HG03378 (cell line): ENCODE measurements around the gene ZNF652.
"Not testable (repeated sequence)": the region's sequence is repeated elsewhere in the genome, so short reads cannot be mapped to it uniquely, and the experiment has no call there.

Source experiments
- ATAC-seq: cut with Tn5 transposase; IDR thresholded peaks from one replicate; pipeline ENCODE4 v1.9.1; 2021; ENCODE audit warnings: mild to moderate bottlenecking, moderate library complexity; ENCODE audit not compliant: unreplicated experiment

The ZNF652 gene

GRCh38 chr17:49316889-49317675, 45.0 kb downstream of the ZNF652 start:
- no peak for ATAC-seq

- ATAC-seq, result no peak
These were observed 45.8 kb downstream of the ZNF652 start for GRCh38 chr17:49316258-49316570.

GRCh38 chr17:49315551-49316257, 46.3 kb downstream of the ZNF652 start:
- peak; percentile 61 for ATAC-seq

GRCh38 chr17:49312722-49313121, 49.3 kb downstream of the ZNF652 start:
- ATAC-seq, result no peak

- ATAC-seq, result no peak
These were observed 62.1 kb downstream of the ZNF652 start for GRCh38 chr17:49299996-49300395.

GRCh38 chr17:49298371-49298976, 63.6 kb downstream of the ZNF652 start:
- no peak for ATAC-seq

- ATAC-seq, result no peak
These were observed 64.9 kb downstream of the ZNF652 start for GRCh38 chr17:49297141-49297540.

- no peak for ATAC-seq
These were observed 67.9 kb downstream of the ZNF652 start for GRCh38 chr17:49294122-49294521.

GRCh38 chr17:49292901-49293300, 69.1 kb downstream of the ZNF652 start:
- ATAC-seq, result no peak

GRCh38 chr17:49291929-49292328, 70.1 kb downstream of the ZNF652 start:
- no peak for ATAC-seq

- ATAC-seq, result no peak
These were observed 71.2 kb downstream of the ZNF652 start for GRCh38 chr17:49290690-49291359.

GRCh38 chr17:49288388-49288787, 73.7 kb downstream of the ZNF652 start:
- no peak for ATAC-seq

- no peak for ATAC-seq
These were observed 74.6 kb downstream of the ZNF652 start for GRCh38 chr17:49287481-49287880.

- ATAC-seq, result not testable (repeated sequence)
These were observed 75.6 kb downstream of the ZNF652 start for GRCh38 chr17:49286261-49286973.

GRCh38 chr17:49285716-49286115, 76.3 kb downstream of the ZNF652 start:
- ATAC-seq, result no peak

GRCh38 chr17:49280918-49281317, 81.1 kb downstream of the ZNF652 start:
- no peak for ATAC-seq

GRCh38 chr17:49280061-49280460, 82.0 kb downstream of the ZNF652 start:
- ATAC-seq, result no peak

- ATAC-seq, result not testable (repeated sequence)
These were observed 82.6 kb downstream of the ZNF652 start for GRCh38 chr17:49279263-49280015.

GRCh38 chr17:49278076-49278475, 84.0 kb downstream of the ZNF652 start:
- no peak for ATAC-seq

GRCh38 chr17:49277638-49278037, 84.4 kb downstream of the ZNF652 start:
- no peak for ATAC-seq
